ENCODE results near the gene TINCR.

GRCh38 chr19:5534787-5535586 lies 32.8 kb downstream of the TINCR start:
- TF ChIP-seq, protein P1, sequence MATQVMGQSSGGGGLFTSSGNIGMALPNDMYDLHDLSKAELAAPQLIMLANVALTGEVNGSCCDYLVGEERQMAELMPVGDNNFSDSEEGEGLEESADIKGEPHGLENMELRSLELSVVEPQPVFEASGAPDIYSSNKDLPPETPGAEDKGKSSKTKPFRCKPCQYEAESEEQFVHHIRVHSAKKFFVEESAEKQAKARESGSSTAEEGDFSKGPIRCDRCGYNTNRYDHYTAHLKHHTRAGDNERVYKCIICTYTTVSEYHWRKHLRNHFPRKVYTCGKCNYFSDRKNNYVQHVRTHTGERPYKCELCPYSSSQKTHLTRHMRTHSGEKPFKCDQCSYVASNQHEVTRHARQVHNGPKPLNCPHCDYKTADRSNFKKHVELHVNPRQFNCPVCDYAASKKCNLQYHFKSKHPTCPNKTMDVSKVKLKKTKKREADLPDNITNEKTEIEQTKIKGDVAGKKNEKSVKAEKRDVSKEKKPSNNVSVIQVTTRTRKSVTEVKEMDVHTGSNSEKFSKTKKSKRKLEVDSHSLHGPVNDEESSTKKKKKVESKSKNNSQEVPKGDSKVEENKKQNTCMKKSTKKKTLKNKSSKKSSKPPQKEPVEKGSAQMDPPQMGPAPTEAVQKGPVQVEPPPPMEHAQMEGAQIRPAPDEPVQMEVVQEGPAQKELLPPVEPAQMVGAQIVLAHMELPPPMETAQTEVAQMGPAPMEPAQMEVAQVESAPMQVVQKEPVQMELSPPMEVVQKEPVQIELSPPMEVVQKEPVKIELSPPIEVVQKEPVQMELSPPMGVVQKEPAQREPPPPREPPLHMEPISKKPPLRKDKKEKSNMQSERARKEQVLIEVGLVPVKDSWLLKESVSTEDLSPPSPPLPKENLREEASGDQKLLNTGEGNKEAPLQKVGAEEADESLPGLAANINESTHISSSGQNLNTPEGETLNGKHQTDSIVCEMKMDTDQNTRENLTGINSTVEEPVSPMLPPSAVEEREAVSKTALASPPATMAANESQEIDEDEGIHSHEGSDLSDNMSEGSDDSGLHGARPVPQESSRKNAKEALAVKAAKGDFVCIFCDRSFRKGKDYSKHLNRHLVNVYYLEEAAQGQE (IDR thresholded peaks at IDR 0.05): no peak
- peak; percentile 13; the same call in 1 of the 3 replicates for TF ChIP-seq CTCF (IDR thresholded peaks at IDR 0.05)
- no peak for TF ChIP-seq NR3C1 (IDR thresholded peaks at IDR 0.05)
- no peak for TF ChIP-seq RARB (CRISPR knock-in tag; IDR thresholded peaks at IDR 0.05)
- TF ChIP-seq POLR2A (IDR thresholded peaks at IDR 0.05; ENCODE audit: low read length): no peak
- TF ChIP-seq NFE2L2 (conservative IDR thresholded peaks at IDR 0.05; ENCODE audit: low read length): no peak
- no peak for TF ChIP-seq SREBF2 (IDR thresholded peaks at IDR 0.05)
- no peak for TF ChIP-seq RNF2 (IDR thresholded peaks at IDR 0.05; ENCODE audit: borderline replicate concordance, low read depth)
- no peak for TF ChIP-seq RAD21 (conservative IDR thresholded peaks at IDR 0.05 in 1 of 2, IDR thresholded peaks at IDR 0.05 in 1 of 2)
- TF ChIP-seq TP53 (CRISPR knock-in tag; IDR thresholded peaks at IDR 0.05): no peak
- TF ChIP-seq RCOR1 (IDR thresholded peaks at IDR 0.05; ENCODE audit: low read depth, low read length): no peak
- TF ChIP-seq CHD2 (IDR thresholded peaks at IDR 0.05; ENCODE audit: low read length, partially characterized antibody): no peak
